Amygdala (tissue), 56 donors: Measurements from ENCODE around the gene PDIA4.
"Not testable (repeated sequence)": the region's sequence is repeated elsewhere in the genome, so short reads cannot be mapped to it uniquely, and the experiment has no call there.

Source experiments
- DNase-seq, 56 donors: peaks; one replicate each; lab custom pipeline; 2025; lab: John Stamatoyannopoulos, UW

The PDIA4 gene

GRCh38 chr7:149028346-149029109 is at the start of gene PDIA4:
PDIA4 (minus strand) TSS chr7:149028505; CDS start chr7:149028408, 97 bp downstream.
- DNase-seq: peak; percentile 65 to 100 (median 99)

DNA sequence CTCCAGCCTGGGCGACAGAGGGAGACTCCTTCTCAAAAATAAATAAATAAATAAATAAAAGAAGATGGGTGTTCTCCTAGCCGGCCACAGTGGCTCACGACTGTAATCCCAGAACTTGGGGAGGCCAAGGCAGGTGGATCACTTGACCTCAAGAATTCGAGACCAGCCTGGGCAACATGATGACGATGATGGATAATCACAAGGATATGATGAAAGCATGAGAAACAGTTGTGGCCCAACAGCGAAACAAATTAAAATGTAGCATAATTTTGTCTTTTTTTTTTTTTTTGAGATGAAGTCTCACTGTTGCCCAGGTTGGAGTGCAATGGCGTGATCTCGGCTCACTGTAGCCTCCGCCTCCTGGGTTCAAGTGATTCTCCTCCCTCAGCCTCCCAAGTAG is 49.3 kb upstream of the PDIA4 start:
- no peak for DNase-seq

DNA sequence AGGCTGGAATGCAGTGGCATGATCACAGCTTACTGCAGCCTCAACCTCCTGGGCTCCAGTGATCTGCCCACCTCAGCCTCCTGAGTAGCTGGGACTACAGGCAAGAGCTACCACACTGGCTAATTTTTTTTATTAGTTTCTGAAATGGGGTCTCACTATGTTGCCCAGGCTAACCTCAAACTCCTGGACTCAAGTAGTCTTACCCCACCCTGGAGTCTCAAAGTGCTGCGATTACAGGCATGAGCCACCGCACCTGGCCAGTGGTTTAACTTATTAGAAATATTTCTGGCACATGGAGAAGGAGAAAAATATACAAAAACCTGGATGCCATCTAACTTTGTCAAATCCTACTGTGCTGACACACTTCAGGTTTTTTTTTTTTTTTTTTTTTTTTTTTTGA is 47.0 kb upstream of the PDIA4 start:
- no peak for DNase-seq

- DNase-seq: no peak
Observed at GRCh38 chr7:149074116-149074885, 46.0 kb upstream of the PDIA4 start.

- no peak for DNase-seq
Observed at GRCh38 chr7:149072438-149072775, 44.1 kb upstream of the PDIA4 start.

DNA sequence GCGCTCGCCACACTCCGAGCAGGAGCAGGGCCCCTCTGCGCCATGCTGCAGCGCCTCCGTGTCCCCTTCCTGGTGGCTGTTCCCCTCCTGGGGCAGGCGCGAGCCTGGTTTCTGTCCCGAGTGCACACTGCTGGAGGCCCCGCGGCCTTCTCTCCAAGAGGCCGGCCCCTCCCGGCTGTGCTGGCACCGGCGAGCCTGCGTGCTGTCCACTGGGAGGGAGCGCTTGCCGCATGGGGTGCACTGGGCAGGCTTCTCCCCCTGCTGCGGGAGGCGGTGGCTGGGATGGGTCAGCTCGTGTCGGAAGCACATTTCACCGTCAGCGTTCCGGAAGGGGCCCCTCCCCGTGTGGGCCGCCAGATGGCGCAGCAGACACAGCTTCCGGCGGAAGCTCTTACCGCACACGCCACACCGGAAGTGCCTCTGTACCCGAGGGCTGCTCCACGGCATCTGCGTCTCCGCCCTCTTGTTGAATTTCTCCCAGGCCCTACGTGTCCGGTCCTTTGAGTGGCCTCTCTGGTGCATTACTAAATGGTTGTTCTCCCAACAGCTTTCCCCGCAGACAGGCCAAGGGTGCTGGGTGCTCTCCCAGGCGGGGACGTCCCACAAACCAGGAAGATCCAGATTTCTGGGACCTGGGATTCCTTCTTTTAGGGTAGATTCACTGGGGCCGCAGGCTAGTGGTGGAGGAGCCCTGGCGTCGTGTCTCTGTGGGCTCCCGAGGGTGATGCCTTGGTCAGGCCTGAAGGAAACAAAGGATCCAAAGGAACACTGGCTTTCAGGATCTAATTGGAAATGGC is 43.5 kb upstream of the PDIA4 start:
- no peak for DNase-seq

DNA sequence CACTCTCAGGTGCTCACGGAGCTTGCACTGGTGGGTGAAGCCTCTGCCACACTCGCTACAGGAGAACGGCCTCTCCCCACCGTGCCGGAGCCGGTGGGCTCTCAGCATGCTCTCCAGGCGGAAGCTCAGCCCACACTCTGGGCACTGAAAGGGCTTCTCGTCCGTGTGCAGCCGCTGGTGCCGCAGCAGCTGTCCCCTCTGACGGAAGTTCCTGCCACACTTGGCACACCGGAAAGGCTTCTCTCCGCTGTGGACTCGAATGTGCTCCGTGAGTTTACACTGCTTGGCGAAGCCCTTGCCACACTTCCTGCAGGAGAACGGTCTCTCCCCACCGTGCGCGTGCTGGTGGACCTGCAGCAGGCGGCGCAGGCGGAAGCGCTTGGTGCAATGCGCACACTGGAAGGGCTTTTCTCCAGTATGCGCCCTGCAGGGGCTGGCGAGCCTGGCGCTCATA is 42.9 kb upstream of the PDIA4 start:
- DNase-seq: no peak

GRCh38 chr7:149070372-149071125 is 42.2 kb upstream of the PDIA4 start:
- no peak for DNase-seq

- no peak for DNase-seq
Observed at GRCh38 chr7:149067869-149068268, 39.6 kb upstream of the PDIA4 start.

GRCh38 chr7:149063476-149063875 is 35.2 kb upstream of the PDIA4 start:
- no peak for DNase-seq

DNA sequence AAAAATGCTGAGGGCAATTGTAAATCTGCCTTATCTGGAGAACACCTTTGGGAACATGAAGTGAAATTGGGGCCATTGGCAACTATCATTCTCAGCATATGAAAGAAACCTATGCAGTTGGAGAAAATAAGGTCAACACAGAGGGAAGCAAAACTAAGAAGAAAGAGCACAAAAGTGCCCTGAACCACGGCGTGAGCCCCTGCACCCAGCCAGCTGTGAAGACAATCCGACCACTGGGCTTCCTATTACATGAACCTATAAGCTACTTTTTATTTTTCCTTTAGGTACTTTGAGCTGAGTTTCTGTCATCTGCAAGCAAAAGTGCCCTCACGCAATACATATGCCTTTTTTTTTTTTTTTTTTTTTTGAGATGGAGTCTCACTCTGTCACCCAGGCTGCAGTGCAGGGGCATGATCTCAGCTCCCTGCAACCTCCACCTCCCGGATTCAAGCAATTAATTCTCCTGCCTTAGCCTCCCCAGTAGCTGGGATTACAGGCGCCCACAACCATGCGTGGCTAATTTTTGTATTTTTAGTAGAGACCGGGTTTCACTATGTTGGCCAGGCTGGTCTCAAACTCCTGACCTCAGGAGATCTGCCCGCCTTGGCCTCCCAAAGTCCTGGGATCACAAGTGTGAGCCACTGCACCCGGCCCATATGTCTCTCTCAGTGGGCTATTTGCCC is 34.1 kb upstream of the PDIA4 start:
- not testable (repeated sequence) for DNase-seq

- no peak for DNase-seq
Observed at GRCh38 chr7:149060156-149060555, 31.9 kb upstream of the PDIA4 start.

GRCh38 chr7:149053885-149054284 is 25.6 kb upstream of the PDIA4 start:
- DNase-seq: no peak

DNA sequence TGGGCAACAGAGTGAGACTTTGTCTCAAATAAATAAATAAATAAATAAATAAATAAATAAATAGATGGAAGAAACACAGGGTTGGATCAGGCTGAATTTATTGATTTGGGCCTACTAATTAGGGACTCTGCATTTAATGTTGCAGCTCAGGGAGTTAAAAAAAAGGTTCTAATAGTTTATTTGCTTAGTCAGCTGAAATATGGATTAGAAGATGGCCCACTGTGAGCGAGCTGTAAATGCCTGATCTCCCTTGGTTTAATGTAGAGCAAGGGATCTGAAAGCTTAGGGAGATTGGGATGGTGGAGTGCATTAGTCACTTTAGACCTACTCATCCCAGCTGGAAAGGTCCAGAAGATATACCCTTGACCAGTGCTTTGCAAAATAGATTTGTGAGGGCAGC is 25.1 kb upstream of the PDIA4 start:
- no peak for DNase-seq

- DNase-seq: no peak
Observed at GRCh38 chr7:149050941-149051340, 22.6 kb upstream of the PDIA4 start.

GRCh38 chr7:149048805-149049204 is 20.5 kb upstream of the PDIA4 start:
- no peak for DNase-seq

GRCh38 chr7:149046416-149046815 is 18.1 kb upstream of the PDIA4 start:
- no peak for DNase-seq

DNA sequence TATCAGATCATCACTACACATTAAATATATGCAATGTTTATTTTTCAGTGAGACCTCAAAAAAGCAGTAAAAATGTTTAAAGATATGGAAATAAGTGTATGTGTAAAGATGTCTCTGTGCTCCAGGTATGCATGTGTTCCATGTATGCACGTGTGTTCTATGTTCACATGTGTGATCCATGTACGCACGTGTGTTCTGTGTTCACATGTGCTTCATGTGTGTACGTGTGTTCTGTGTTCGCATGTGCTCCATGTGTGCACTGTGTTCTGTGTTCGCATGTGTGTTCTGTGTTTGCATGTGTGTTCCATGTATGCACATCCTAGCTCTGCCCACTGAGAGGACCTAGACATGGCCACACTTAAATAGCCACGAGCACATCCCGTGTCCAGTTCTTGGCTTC is 15.6 kb upstream of the PDIA4 start:
- DNase-seq: no peak

DNA sequence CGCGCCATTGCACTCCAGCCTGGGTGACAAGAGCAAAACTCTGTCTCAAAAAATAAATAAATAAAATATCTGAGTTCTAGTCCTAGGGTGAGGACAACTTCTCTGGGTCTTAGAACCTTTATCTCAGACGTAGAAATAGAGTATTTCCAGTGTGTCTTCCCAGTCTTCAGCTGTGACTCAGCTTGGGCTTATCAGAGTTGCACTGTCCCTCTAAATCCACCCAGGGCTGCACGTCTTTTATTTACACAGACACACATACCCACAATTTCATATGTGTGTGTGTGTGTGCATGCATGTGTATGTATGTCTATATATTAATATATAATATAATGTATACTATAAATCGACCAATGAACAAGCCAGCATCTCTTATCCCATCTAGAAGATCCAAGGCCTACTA is 13.0 kb upstream of the PDIA4 start:
- DNase-seq: no peak

- DNase-seq: not testable (repeated sequence)
Observed at GRCh38 chr7:149038641-149039040, 10.3 kb upstream of the PDIA4 start.
